HCT116 (cell line): Measurements from ENCODE around the gene SELENBP1.

ENCODE experiments used
- CBX3 ChIP-seq: IDR thresholded peaks from 2 replicates; pipeline ENCODE4 v1.6.1; 2012; ENCODE audit warnings: low read depth
- CEBPB ChIP-seq: IDR thresholded peaks from 2 replicates; pipeline ENCODE4 v1.6.1; 2012; ENCODE audit warnings: low read depth
- CTCF ChIP-seq, 3 experiments: fragments of 200-600 bp in 1 of 3; sonication (generic) in 1 of 3; IDR thresholded peaks in 2 of 3; conservative IDR thresholded peaks in 1 of 3; 2 replicates each; pipeline ENCODE4 v1.5.1; 2012 to 2017; ENCODE audit warnings: low read depth in 2 of 3, low read length in 2 of 3, antibody characterized with exemption in 1 of 3, borderline replicate concordance in 1 of 3, control low read depth in 1 of 3, mild to moderate bottlenecking in 1 of 3, mixed read lengths in 1 of 3, mixed run types in 1 of 3, moderate library complexity in 1 of 3; ENCODE audit not compliant: insufficient read depth in 1 of 3
- EGR1 ChIP-seq: IDR thresholded peaks from 2 replicates; pipeline ENCODE4 v1.6.1; 2012; ENCODE audit warnings: low read depth
- EZH2 ChIP-seq: fragments of 200-600 bp; sonication (generic); IDR thresholded peaks from 2 replicates; pipeline ENCODE4 v1.6.1; 2017; ENCODE audit warnings: antibody characterized with exemption, mixed run types
- EZH2phosphoT487 ChIP-seq: fragments of 200-600 bp; IDR thresholded peaks from 2 replicates; pipeline ENCODE4 v1.6.1; 2018; ENCODE audit warnings: antibody characterized with exemption, borderline replicate concordance
- FOSL1 ChIP-seq: IDR thresholded peaks from 2 replicates; pipeline ENCODE4 v1.6.1; 2012; ENCODE audit warnings: low read depth
- JUND ChIP-seq: IDR thresholded peaks from 2 replicates; pipeline ENCODE4 v1.6.1; 2012
- POLR2A ChIP-seq: IDR thresholded peaks from 2 replicates; pipeline ENCODE4 v1.7.0; 2011; ENCODE audit warnings: borderline replicate concordance; ENCODE audit not compliant: insufficient read depth, insufficient read length; ENCODE audit errors: extremely low read depth
- POLR2AphosphoS5 ChIP-seq: IDR thresholded peaks from 2 replicates; pipeline ENCODE4 v1.6.1; 2011; ENCODE audit warnings: mild to moderate bottlenecking, low read depth, low read length, moderate library complexity
- REST ChIP-seq: IDR thresholded peaks from 2 replicates; pipeline ENCODE4 v1.6.1; 2012; ENCODE audit warnings: low read depth
- SIN3A ChIP-seq: IDR thresholded peaks from 2 replicates; pipeline ENCODE4 v1.6.1; 2012; ENCODE audit warnings: low read depth
- SRF ChIP-seq: IDR thresholded peaks from 2 replicates; pipeline ENCODE4 v1.6.1; 2012; ENCODE audit warnings: low read depth
- ZNF274 ChIP-seq: fragments of 200-500 bp; sonication (Bioruptor generic); IDR thresholded peaks from 2 replicates; pipeline ENCODE4 v1.6.1; 2014; ENCODE audit warnings: mild to moderate bottlenecking, low read depth, low read length, inconsistent platforms

GRCh38 chr1:151405187-151405951 is 32.9 kb upstream of the SELENBP1 start:
- TF ChIP-seq FOSL1 (no peak), CTCF (IDR thresholded peaks at IDR 0.05 in 2 of 3, conservative IDR thresholded peaks at IDR 0.05 in 1 of 3; ENCODE audit: borderline replicate concordance in 1 of 3, insufficient read depth in 1 of 3, low read depth in 2 of 3, low read length in 2 of 3) (no peak), EZH2phosphoT487 (no peak), POLR2A (no peak), ZNF274 (no peak), POLR2AphosphoS5 (no peak), SIN3A (no peak), REST (no peak), CBX3 (no peak), EZH2 (no peak), CEBPB (no peak), EGR1 (no peak), SRF (no peak), JUND (no peak)
